Immature natural killer cell (primary cell): ENCODE results near the gene FILIP1L. TPM values are rescaled to one million over a fixed set of nuclear protein-coding genes. Genes with fewer than 3 reads are reported as not detected.

ENCODE experiments used
- DNase-seq, 3 donors: peaks; one replicate each; pipeline ENCODE4 v3.0.0; 2022; ENCODE audit warnings: mixed read lengths in 1 of 3
- H3K27ac Mint-ChIP-seq, 6 donors: one replicate each; pipeline ENCODE4 v1.8.0; 2020; ENCODE audit warnings: mixed read lengths in 6 of 6, mild to moderate bottlenecking in 5 of 6, inconsistent platforms in 4 of 6, moderate library complexity in 3 of 6
- H3K27me3 Mint-ChIP-seq, 3 donors: one replicate each; pipeline ENCODE4 v1.8.0; 2020 to 2021; ENCODE audit warnings: low read depth in 3 of 3, mild to moderate bottlenecking in 3 of 3, mixed read lengths in 3 of 3, moderate library complexity in 3 of 3, inconsistent platforms in 1 of 3
- H3K36me3 Mint-ChIP-seq, 3 donors: one replicate each; pipeline ENCODE4 v1.8.0; 2020; ENCODE audit warnings: mixed read lengths in 3 of 3, inconsistent platforms in 2 of 3, mild to moderate bottlenecking in 2 of 3
- H3K4me1 Mint-ChIP-seq, 2 donors: one replicate each; pipeline ENCODE4 v1.8.0; 2020; ENCODE audit warnings: inconsistent platforms in 2 of 2, mild to moderate bottlenecking in 2 of 2, mixed read lengths in 2 of 2, moderate library complexity in 1 of 2
- H3K4me3 Mint-ChIP-seq, 5 donors: one replicate each; pipeline ENCODE4 v1.8.0; 2020; ENCODE audit warnings: mild to moderate bottlenecking in 5 of 5, mixed read lengths in 5 of 5, inconsistent platforms in 3 of 5, moderate library complexity in 3 of 5
- H3K9me3 Mint-ChIP-seq, 6 donors: one replicate each; pipeline ENCODE4 v1.8.0; 2020; ENCODE audit warnings: mild to moderate bottlenecking in 6 of 6, mixed read lengths in 6 of 6, inconsistent platforms in 4 of 6, moderate library complexity in 3 of 6
- polyA plus RNA-seq, 3 donors: library from polyadenylated mRNA; unstranded; fragments of 300-500 nt; fragmentation: Illumina TruSeq; gene quantifications; one replicate each; pipeline ENCODE4 v1.2.3, GENCODE V29; 2021

FILIP1L gene
- polyA plus RNA-seq, 3 donors from 2014 or later = 0.09 TPM; not detected in 2

DNA sequence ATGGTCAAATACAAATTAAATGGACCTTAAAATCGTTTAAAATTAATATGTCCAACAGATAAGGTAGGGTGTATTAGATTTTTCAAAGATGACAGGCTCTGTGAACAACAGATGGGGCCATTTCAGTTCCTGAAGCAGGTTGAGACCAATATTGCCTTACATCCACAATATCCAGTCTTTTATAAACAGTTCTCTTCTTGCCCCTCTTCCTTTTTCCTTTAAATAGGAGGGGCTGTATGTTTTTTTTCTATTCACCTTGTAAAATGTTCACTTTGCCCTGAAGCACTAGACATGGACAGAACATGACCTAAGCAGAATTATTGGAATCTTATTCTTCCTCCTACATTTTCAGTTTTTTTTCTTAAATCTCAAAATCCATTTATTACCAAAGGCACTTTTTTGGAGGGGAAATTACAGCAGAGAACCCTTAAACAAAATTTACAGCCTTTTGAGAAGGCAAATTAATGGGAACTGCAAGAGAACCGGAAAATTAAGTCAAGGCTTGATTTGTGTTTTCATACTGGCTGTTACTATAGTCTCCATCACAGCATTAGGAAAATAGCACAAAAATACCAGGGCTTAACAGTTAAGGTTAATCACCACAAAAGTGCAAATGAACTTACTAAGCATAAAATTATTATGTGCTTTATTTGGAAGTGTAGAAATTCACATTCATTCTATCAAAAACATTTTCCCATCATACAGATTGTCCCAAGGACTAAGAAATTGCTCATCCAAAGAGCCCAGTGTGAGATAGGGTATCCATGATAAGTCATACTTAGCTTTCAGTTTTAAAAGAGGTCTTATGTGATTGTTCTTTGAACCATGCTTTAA, 240.8 kb downstream of the FILIP1L start:
- no peak overlapping the region for H3K4me3 Mint-ChIP-seq

DNA sequence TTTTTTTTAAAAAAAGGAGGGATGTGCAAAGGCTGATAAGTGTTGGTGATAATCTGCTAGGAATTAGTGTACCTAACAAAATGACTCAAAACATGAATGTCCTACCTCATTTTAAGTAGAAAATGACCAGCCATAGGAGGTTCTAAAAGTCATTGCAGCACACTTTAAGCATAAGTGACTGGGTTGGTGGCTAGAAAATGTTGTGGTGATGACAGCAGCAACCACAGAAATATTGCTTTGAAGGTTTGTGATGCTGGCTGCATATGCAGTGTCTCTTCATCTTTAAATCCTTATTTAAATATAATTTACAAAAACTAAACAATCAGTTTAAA, 241.4 kb downstream of the FILIP1L start:
- no peaks in the 10 kb centered on the region for H3K36me3 Mint-ChIP-seq
- H3K4me3 Mint-ChIP-seq = no peak overlapping the region
- no peak overlapping the region for H3K27ac Mint-ChIP-seq
- peaks cover 8 to 20% of the 10 kb centered on the region in 2 donors for H3K4me1 Mint-ChIP-seq
- H3K9me3 Mint-ChIP-seq = no peaks in the 10 kb centered on the region
- H3K27me3 Mint-ChIP-seq = peaks cover 2 to 9% (median 2%) of the 10 kb centered on the region in 3 donors
- no peak for DNase-seq

More for the DNA sequence above, 240.8 kb downstream of the FILIP1L start:
- H3K36me3 Mint-ChIP-seq = no peaks in the 10 kb centered on the region
- no peak overlapping the region for H3K27ac Mint-ChIP-seq
- no peaks in the 10 kb centered on the region for H3K9me3 Mint-ChIP-seq
- DNase-seq = no peak
- peaks cover 8 to 20% of the 10 kb centered on the region in 2 donors for H3K4me1 Mint-ChIP-seq
- peaks cover 2 to 9% (median 2%) of the 10 kb centered on the region in 3 donors for H3K27me3 Mint-ChIP-seq

DNA sequence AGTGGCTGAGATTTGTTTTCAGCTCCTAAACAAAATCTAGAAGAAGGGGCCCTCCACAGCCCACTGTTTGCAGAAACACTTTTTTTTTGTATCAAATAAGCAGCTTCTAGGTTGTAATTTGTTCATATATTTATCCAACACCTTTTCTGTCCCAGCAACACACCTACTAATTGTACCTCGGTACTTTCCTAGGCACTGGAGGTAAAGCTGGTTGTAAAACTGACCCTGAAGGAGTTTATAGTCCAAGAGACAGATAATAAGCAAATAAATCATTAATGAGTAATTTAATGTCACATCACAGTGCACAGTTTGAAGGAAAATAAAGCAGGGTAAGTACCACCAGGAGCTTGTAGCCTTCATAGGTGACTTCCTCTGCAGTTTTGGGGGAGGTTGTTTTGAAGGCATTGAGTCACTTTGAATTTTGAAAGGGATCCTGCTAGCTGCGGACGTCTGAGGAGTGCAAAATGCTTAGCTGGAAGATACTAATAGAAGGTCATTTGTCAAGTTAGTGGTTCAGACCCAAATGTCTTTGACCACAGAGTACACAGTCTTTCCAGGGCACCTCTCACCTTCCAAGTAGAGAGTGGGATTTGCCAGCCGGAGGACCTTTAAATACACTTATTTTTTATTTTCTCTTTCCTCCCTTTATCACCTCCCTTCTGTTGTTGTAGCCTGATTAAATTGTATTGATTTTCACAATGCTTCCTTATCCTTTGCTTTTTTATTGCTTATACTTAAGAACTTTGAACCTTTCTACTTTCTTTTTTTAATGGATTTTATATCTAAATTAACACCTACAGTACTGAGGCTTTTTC, 242.9 kb downstream of the FILIP1L start:
- H3K27ac Mint-ChIP-seq = no peak overlapping the region

DNA sequence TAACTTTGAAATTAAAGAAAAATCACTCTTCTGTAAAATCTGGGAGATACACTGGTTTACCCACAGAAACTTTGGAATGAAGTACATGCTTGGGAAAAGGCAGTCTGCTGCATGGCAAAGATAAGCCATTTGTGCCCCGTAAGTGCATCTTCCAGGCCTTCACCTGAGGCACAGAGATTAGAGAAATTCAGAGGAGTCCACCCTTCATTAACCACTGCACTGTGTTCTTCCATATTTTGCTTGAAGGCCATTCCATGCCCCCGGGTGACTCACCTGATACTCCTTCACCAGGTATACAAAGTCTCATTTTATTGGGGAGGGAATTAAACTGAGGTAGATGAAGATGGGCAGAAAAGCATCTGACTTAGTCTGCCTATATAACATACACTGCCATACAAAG, 243.6 kb downstream of the FILIP1L start:
- peaks cover 15 to 27% of the 10 kb centered on the region in 2 donors for H3K4me1 Mint-ChIP-seq
- DNase-seq = no peak

More for the DNA sequence above, 242.9 kb downstream of the FILIP1L start:
- DNase-seq = no peak
- Mint-ChIP-seq H3K4me3 (no peak overlapping the region), H3K4me1 (peaks cover 9 to 25% of the 10 kb centered on the region in 2 donors), H3K27me3 (peaks cover 2 to 7% (median 2%) of the 10 kb centered on the region in 3 donors), H3K36me3 (no peaks in the 10 kb centered on the region), H3K9me3 (no peaks in the 10 kb centered on the region)

DNA sequence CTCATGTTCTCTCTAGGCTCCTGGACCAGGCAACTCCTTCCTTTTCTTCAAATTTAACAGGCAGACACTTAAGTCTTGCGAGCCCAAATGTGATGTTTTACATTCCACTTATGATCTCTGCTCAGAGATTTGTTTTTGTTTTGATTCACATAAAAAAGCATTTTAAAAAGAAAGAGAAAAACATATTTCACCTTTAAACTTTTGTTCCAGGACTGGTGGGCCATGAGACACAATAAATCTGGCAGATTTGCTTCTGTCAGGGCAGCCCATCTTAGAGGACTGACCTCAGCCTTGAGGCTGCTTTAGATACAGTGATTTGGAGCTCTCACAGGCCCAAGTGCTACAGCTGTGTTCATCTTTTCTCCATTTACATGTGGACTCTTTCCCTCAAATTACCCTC, 244.7 kb downstream of the FILIP1L start:
- Mint-ChIP-seq H3K4me1 (peaks cover 10 to 17% of the 10 kb centered on the region in 2 donors), H3K27me3 (peaks cover 2 to 4% (median 2%) of the 10 kb centered on the region in 3 donors), H3K4me3 (no peak overlapping the region), H3K36me3 (no peaks in the 10 kb centered on the region), H3K27ac (no peak overlapping the region), H3K9me3 (no peaks in the 10 kb centered on the region)
- DNase-seq = no peak

More for the DNA sequence above, 243.6 kb downstream of the FILIP1L start:
- Mint-ChIP-seq H3K27ac (no peak overlapping the region), H3K9me3 (no peaks in the 10 kb centered on the region), H3K4me3 (no peak overlapping the region), H3K27me3 (peaks cover 2 to 7% (median 2%) of the 10 kb centered on the region in 3 donors), H3K36me3 (no peaks in the 10 kb centered on the region)

DNA sequence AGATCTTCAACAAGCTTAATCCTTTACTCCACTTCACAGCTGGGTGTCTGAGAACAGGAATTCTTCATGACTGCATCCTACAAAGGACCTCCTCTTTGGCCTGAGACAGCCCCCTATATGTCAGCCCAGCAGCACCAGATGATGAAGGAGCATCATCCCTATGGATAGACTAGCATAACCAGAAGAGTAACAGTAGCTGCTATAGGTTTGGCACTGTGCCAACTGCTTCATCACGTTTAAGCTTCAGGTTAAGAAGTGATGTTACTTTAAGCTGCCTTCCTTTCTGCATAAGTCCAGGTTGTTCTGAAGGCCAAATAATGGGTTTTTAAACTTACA, 246.0 kb downstream of the FILIP1L start:
- no peaks in the 10 kb centered on the region for H3K36me3 Mint-ChIP-seq
- peaks cover 2 to 4% (median 2%) of the 10 kb centered on the region in 3 donors for H3K27me3 Mint-ChIP-seq
- peaks cover 10 to 16% of the 10 kb centered on the region in 2 donors for H3K4me1 Mint-ChIP-seq
- no peaks in the 10 kb centered on the region for H3K9me3 Mint-ChIP-seq
- H3K27ac Mint-ChIP-seq = no peak overlapping the region
- no peak for DNase-seq
- H3K4me3 Mint-ChIP-seq = no peak overlapping the region

DNA sequence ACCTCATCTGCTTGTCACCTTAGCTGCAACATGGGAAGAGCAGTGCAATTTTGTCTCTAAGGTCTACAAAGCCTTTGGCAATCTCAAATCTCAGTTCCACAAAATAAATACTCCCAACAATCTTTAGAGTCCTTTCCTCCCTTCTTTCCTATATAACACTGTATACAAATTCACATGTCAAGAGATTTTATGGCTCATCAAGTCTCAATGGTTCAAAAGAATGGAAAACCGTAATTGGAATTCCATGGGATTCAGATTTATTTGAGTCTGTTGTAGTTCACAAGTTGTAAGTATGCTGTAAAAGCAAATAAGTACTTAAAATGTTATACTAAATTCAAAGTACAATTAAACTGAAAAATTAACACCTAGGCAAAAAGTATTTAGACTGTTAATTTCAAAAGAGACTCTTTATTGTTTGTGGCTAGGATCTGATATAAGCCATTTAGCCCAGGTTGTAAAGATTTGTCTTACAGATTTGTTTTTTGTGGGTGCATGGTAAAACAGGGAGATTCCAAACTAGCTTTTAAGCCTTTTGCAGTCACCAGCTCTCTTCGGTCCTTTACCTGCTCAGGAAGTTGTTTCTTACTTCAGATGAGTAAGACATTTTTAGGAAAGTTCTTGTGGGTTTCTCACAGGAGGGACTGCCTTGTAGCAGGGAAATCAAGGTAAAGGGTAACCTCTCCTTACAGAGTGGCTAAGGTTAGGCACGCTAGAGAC, 246.5 kb downstream of the FILIP1L start:
- no peak for DNase-seq
- H3K27me3 Mint-ChIP-seq = peaks cover 2 to 4% (median 2%) of the 10 kb centered on the region in 3 donors
- H3K36me3 Mint-ChIP-seq = no peaks in the 10 kb centered on the region
- peaks cover 10 to 16% of the 10 kb centered on the region in 2 donors for H3K4me1 Mint-ChIP-seq
- no peak overlapping the region for H3K4me3 Mint-ChIP-seq
- H3K9me3 Mint-ChIP-seq = no peaks in the 10 kb centered on the region
- H3K27ac Mint-ChIP-seq = no peak overlapping the region

DNA sequence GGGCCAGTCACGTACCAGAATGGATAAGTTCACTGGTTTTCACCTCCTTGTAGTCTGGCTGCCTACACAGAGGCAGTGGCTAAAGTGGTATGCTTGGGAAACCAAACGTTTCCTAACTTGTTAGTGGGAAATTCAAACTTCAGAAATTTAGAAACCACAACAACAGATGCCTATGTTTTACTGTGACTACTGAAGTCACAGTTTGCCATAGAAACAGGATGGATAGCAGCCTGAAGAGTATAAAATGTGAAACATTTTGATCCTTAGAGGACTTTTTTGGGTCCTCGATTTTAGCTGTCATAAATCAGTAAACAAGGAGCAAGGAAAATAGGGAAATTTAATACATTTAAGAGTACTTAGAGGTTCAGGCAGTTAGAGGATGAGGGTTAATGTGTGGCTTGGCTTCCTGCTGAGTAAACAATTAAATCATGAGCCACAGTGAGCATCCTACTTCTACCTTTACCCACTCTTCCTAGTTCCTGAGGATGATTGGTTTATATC, 248.0 kb downstream of the FILIP1L start:
- Mint-ChIP-seq H3K27ac (no peak overlapping the region), H3K4me1 (peaks cover 10 to 16% of the 10 kb centered on the region in 2 donors), H3K36me3 (no peaks in the 10 kb centered on the region), H3K27me3 (peaks cover 0 to under 1% (median 0%) of the 10 kb centered on the region in 3 donors), H3K4me3 (no peak overlapping the region), H3K9me3 (no peaks in the 10 kb centered on the region)
- DNase-seq = peak in 1 of 3 donors; percentile 6

DNA sequence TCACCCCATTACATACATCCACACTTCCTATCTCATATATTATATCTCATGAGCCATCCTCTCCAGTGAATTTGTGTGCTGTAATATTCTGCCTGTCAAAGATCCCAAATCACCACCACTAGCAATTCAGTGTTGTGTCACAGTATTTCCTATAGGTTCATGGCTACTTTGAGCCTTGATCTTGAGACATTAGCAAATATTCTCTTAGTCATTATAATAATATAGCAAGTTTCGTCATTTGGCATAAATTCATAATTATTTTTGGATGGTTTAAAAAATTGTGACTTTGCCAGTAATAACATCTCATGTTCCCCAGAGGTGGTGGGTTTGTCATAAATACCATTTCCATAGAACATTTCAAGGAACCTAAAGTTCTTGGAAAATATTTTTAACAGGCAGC, 249.0 kb downstream of the FILIP1L start:
- no peak overlapping the region for H3K27ac Mint-ChIP-seq
- H3K4me1 Mint-ChIP-seq = peaks cover 10 to 16% of the 10 kb centered on the region in 2 donors

DNA sequence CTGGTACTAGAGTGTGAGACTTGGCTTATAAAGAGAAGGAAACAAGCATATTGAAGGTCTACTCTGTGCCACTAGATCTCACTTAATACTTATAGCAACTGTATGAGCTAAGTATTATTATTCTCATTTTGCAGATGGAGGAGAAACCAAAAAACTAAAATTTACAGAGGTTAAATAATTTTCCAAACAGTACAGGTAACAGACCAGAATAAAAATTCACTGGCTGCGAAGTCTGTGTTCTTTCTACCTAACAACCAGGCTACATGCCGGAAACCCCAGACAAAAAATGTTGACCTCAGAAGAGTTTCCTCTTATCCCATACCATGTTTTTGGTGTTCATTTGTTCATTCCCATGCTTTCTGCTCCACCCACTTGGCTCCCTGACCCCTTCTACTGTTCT, 250.0 kb downstream of the FILIP1L start:
- peaks cover 10 to 16% of the 10 kb centered on the region in 2 donors for H3K4me1 Mint-ChIP-seq
- peaks cover 0 to 1% (median 0%) of the 10 kb centered on the region in 3 donors for H3K27me3 Mint-ChIP-seq
- H3K36me3 Mint-ChIP-seq = no peaks in the 10 kb centered on the region
- no peaks in the 10 kb centered on the region for H3K9me3 Mint-ChIP-seq
- no peak overlapping the region for H3K4me3 Mint-ChIP-seq
- no peak for DNase-seq
- H3K27ac Mint-ChIP-seq = no peak overlapping the region

More for the DNA sequence above, 249.0 kb downstream of the FILIP1L start:
- Mint-ChIP-seq H3K9me3 (no peaks in the 10 kb centered on the region), H3K36me3 (no peaks in the 10 kb centered on the region), H3K27me3 (no peaks in the 10 kb centered on the region), H3K4me3 (no peak overlapping the region)
- DNase-seq = no peak

DNA sequence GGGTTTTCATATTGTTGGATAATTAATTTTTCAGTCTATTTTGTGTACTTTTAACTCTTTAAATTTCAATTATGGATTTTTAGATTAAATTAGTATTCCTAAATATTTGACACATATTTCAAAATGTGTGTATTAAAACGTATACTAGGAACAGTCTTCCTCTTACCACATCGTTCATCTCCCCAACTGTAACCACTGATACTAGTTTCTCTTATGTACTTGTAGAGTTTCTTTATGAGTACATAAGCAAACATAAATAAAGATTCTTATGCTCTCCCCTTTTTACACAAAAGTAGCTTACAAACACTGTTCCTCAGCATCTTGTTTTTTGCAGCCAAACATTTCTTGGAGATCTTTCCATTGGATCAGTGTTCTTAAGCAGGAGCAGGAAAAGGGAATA, 250.7 kb downstream of the FILIP1L start:
- Mint-ChIP-seq H3K9me3 (no peaks in the 10 kb centered on the region), H3K4me3 (no peak overlapping the region), H3K36me3 (no peaks in the 10 kb centered on the region)

DNA sequence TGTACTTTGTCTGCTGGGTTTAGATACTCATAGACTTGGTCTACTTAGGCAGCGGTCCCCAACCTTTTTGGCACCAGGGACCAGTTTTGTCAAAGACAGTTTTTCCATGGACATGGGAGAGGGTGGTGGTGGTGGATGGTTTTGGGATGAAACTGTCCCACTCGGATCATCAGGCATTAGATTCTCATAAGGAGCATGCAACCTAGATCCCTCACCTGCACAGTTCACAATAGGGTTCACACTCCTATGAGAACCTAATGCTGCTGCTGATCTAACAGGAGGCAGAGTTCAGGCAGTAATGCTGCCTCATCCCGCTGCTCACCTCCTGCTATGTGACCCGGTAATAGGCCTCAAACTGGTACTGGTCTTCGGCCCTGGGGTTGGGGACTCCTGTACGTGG, 251.3 kb downstream of the FILIP1L start:
- no peaks in the 10 kb centered on the region for H3K36me3 Mint-ChIP-seq
- peaks cover 10 to 16% of the 10 kb centered on the region in 2 donors for H3K4me1 Mint-ChIP-seq
- DNase-seq = no peak
- H3K27ac Mint-ChIP-seq = no peak overlapping the region
- no peaks in the 10 kb centered on the region for H3K9me3 Mint-ChIP-seq
- H3K27me3 Mint-ChIP-seq = peaks cover 0 to 3% (median 0%) of the 10 kb centered on the region in 3 donors
- no peak overlapping the region for H3K4me3 Mint-ChIP-seq

More for the DNA sequence above, 250.7 kb downstream of the FILIP1L start:
- no peak overlapping the region for H3K27ac Mint-ChIP-seq
- no peak for DNase-seq
- peaks cover 10 to 16% of the 10 kb centered on the region in 2 donors for H3K4me1 Mint-ChIP-seq
- H3K27me3 Mint-ChIP-seq = peaks cover 0 to 3% (median 0%) of the 10 kb centered on the region in 3 donors

DNA sequence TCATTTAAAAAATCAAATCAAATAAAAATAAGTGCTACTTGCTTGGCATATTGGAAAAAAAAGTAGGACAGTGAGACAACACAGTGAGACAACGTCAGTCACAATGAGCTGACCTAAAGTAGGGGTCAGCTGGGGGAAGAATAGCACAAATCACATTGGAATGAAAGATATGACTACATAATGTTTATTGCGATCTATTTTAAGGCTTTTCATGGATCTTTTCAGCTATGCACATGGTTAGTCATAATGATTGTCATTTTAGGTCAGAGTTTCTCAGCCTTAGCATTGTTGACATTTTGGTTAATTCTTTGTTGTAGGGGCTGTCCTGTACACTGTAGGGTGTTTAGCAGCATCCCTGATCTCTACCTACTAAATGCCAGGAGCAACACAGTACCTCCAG, 252.1 kb downstream of the FILIP1L start:
- Mint-ChIP-seq H3K27me3 (peaks cover 0 to 3% (median 0%) of the 10 kb centered on the region in 3 donors), H3K4me1 (peaks cover 10 to 16% of the 10 kb centered on the region in 2 donors), H3K36me3 (no peaks in the 10 kb centered on the region), H3K9me3 (no peaks in the 10 kb centered on the region), H3K27ac (no peak overlapping the region), H3K4me3 (no peak overlapping the region)
- DNase-seq = no peak
